OCI-LY3 (cell line): ENCODE data around the gene PRDM16.

Experiments
- CTCF ChIP-seq: fragments of 200-600, 300-600 bp; sonication (generic); IDR thresholded peaks from 2 replicates; pipeline ENCODE4 v1.5.1; 2014; ENCODE audit warnings: antibody characterized with exemption, low read length, low read depth
- EZH2phosphoT487 ChIP-seq: fragments of 200-600 bp; shearing (Covaris generic); IDR thresholded peaks from 2 replicates; pipeline ENCODE4 v1.6.1; 2018; ENCODE audit warnings: antibody characterized with exemption, mixed run types, low read depth

- TF ChIP-seq CTCF (no peak), EZH2phosphoT487 (no peak)
Observed at GRCh38 chr1:3026581-3027391, 42.2 kb upstream of the PRDM16 start.
